Osteoblast (primary cell): ENCODE results near the gene ASGR2. TPM values are rescaled to one million over a fixed set of nuclear protein-coding genes. Genes with fewer than 3 reads are reported as not detected.

ENCODE experiments used
- DNase-seq: peaks from one replicate; pipeline ENCODE4 v3.0.0; 2011; ENCODE audit warnings: low spot score, mixed read lengths; ENCODE audit not compliant: insufficient read length; ENCODE audit errors: missing footprints
- H2AFZ ChIP-seq: 2 replicates; pipeline ENCODE4 v1.6.0; 2011; ENCODE audit warnings: mild to moderate bottlenecking, low read length
- H3K27ac ChIP-seq: 2 replicates; pipeline ENCODE4 v1.5.1; 2011; ENCODE audit warnings: mild to moderate bottlenecking, low read depth, low read length, moderate library complexity
- H3K27me3 ChIP-seq: 2 replicates; pipeline ENCODE4 v1.6.0; 2012; ENCODE audit warnings: mild to moderate bottlenecking, control low read depth, inconsistent platforms, low read length, moderate library complexity; ENCODE audit not compliant: insufficient read depth
- H3K36me3 ChIP-seq: 2 replicates; pipeline ENCODE4 v1.5.1; 2011; ENCODE audit warnings: mild to moderate bottlenecking, low read length, control low read depth, moderate library complexity; ENCODE audit not compliant: insufficient read depth
- H3K4me1 ChIP-seq: 2 replicates; pipeline ENCODE4 v1.5.1; 2011; ENCODE audit warnings: mild to moderate bottlenecking, low read length, control low read depth, moderate library complexity; ENCODE audit not compliant: insufficient read depth
- H3K4me2 ChIP-seq: 2 replicates; pipeline ENCODE4 v1.6.0; 2011; ENCODE audit warnings: mild to moderate bottlenecking, low read length; ENCODE audit not compliant: insufficient read depth
- H3K4me3 ChIP-seq: fragments of 200-600 bp; sonication (generic); 3 replicates; pipeline ENCODE4 v1.5.1; 2012; ENCODE audit warnings: mild to moderate bottlenecking, low read length, inconsistent platforms; ENCODE audit not compliant: insufficient read depth
- H3K79me2 ChIP-seq: 2 replicates; pipeline ENCODE4 v1.6.0; 2012; ENCODE audit warnings: mild to moderate bottlenecking, low read length, control low read depth, inconsistent platforms; ENCODE audit not compliant: insufficient read depth
- H3K9me3 ChIP-seq: 2 replicates; pipeline ENCODE4 v1.5.1; 2011; ENCODE audit warnings: low read depth, low read length, control low read depth
- H4K20me1 ChIP-seq: 2 replicates; pipeline ENCODE4 v1.6.0; 2012; ENCODE audit warnings: mild to moderate bottlenecking, low read length, control low read depth; ENCODE audit not compliant: insufficient read depth
- CTCF ChIP-seq: IDR thresholded peaks from 2 replicates; pipeline ENCODE4 v1.5.1; 2011; ENCODE audit warnings: mild to moderate bottlenecking, low read depth, low read length, moderate library complexity; ENCODE audit errors: extremely low read depth
- total RNA-seq: library from RNA; depleted of rRNA; stranded (reverse); fragments of >200 nt; gene quantifications from 2 replicates; pipeline ENCODE4 v1.2.3, GENCODE V29; 2012

ASGR2 gene
- total RNA-seq, 1 donor = under 0.01 TPM

GRCh38 chr17:7146115-7146514 is 31.5 kb upstream of the ASGR2 start:
- Histone ChIP-seq H3K4me2 (no peak overlapping the region), H3K27ac (no peak overlapping the region), H3K36me3 (no peaks in the 10 kb centered on the region), H3K4me1 (no peaks in the 10 kb centered on the region), H3K9me3 (no peaks in the 10 kb centered on the region), H2AFZ (no peak overlapping the region), H3K27me3 (peaks cover 11% of the 10 kb centered on the region), H3K79me2 (no peaks in the 10 kb centered on the region), H4K20me1 (no peaks in the 10 kb centered on the region), H3K4me3 (no peak overlapping the region)
- no peak for TF ChIP-seq CTCF
- no peak for DNase-seq

- H3K4me1 ChIP-seq = no peaks in the 10 kb centered on the region
- H3K27me3 ChIP-seq = peaks cover 21% of the 10 kb centered on the region
- no peaks in the 10 kb centered on the region for H4K20me1 ChIP-seq
- H3K79me2 ChIP-seq = no peaks in the 10 kb centered on the region
- no peak for TF ChIP-seq CTCF
- H3K36me3 ChIP-seq = no peaks in the 10 kb centered on the region
- no peak overlapping the region for H3K27ac ChIP-seq
- H3K9me3 ChIP-seq = no peaks in the 10 kb centered on the region
- no peak overlapping the region for H3K4me2 ChIP-seq
- no peak overlapping the region for H3K4me3 ChIP-seq
- no peak for DNase-seq
- no peak overlapping the region for H2AFZ ChIP-seq
Observed at GRCh38 chr17:7144213-7144612, 29.6 kb upstream of the ASGR2 start.

DNA sequence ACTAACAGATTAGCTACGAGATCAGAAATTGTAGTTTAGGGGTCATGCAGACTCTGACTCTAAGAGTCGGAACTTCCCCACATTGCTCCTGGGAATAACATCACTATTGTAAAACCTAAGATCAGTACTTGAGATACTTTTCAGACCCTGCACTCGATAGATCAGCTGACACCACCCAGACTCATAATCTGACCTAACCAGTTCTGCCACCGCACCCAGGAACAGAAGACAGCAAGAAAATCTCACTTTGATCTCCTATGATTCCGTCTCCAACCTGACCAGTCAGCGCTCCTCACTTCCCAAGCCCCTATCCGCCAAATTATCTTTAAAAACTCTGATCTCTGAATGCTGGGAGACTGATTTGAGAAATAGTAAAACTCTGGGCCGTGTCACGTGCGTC is 27.2 kb upstream of the ASGR2 start:
- DNase-seq = no peak
- no peak overlapping the region for H3K4me2 ChIP-seq
- no peak for TF ChIP-seq CTCF
- no peaks in the 10 kb centered on the region for H3K79me2 ChIP-seq
- H3K9me3 ChIP-seq = no peaks in the 10 kb centered on the region
- H4K20me1 ChIP-seq = no peaks in the 10 kb centered on the region
- H2AFZ ChIP-seq = no peak overlapping the region
- no peaks in the 10 kb centered on the region for H3K4me1 ChIP-seq
- no peak overlapping the region for H3K4me3 ChIP-seq
- peaks cover 32% of the 10 kb centered on the region for H3K27me3 ChIP-seq
- no peak overlapping the region for H3K27ac ChIP-seq
- no peaks in the 10 kb centered on the region for H3K36me3 ChIP-seq

DNA sequence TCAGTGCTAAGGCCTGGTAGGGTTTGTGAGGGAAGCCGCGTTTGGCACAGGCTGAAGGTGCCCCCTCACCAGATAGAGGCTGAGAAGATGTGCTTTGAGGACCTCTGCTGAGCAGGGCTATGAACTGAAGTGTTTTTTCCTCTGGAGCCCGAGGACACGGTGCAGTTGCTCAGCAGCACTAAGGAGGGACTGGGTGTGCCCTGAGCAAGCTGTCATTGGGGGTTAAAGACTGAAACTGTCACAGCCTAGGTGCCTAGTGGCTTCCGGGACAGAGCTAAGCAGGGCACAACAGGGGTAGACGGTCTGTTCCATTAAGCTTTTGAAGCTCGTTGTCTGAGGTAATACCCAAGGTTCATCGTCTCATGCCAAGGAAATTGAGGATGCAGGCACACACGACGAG is 24.8 kb upstream of the ASGR2 start:
- no peaks in the 10 kb centered on the region for H3K79me2 ChIP-seq
- no peaks in the 10 kb centered on the region for H4K20me1 ChIP-seq
- H3K27me3 ChIP-seq = peaks cover 31% of the 10 kb centered on the region
- H3K27ac ChIP-seq = no peak overlapping the region
- H2AFZ ChIP-seq = no peak overlapping the region
- peak; percentile 25 for DNase-seq
- no peak overlapping the region for H3K4me2 ChIP-seq
- no peak overlapping the region for H3K4me3 ChIP-seq
- H3K9me3 ChIP-seq = no peaks in the 10 kb centered on the region
- H3K4me1 ChIP-seq = no peaks in the 10 kb centered on the region
- no peak for TF ChIP-seq CTCF
- no peaks in the 10 kb centered on the region for H3K36me3 ChIP-seq
